HCT116 (cell line): ENCODE measurements around the gene KBTBD13. TPM values are rescaled to one million over a fixed set of nuclear protein-coding genes. Genes with fewer than 3 reads are reported as not detected.

Source experiments
- ATAC-seq: fragments of 200-7000 bp; cut with Tn5 transposase; 2 replicates; pipeline ENCODE4 v1.9.1; 2020; ENCODE audit warnings: mild to moderate bottlenecking, moderate library complexity
- BruUV-seq: library from RNA; stranded (reverse); fragments of 400-500 nt; replicated peaks from 2 replicates; lab custom pipeline; 2021; lab: Mats Ljungman, UMichigan
- CTCF ChIA-PET: fragments of 300-600 bp; sonication (Branson Sonifier 250); formaldehyde crosslinking; loops from one replicate; lab custom pipeline; 2021; ENCODE audit warnings: antibody characterized with exemption; lab: Charles Lee
- POLR2A ChIA-PET: fragments of 300-600, 350-600 bp; sonication (Branson Sonifier 250); formaldehyde crosslinking; loops from one replicate; lab custom pipeline; 2021; ENCODE audit warnings: antibody characterized with exemption; lab: Charles Lee
- RAD21 ChIA-PET, 2 experiments: fragments of 300-600 bp; sonication (Branson Sonifier 250); formaldehyde crosslinking; loops; one replicate each; lab custom pipeline; 2023; ENCODE audit warnings: low total read pairs in 2 of 2; ENCODE audit not compliant: uncharacterized antibody in 2 of 2, unreplicated experiment in 2 of 2, low non-redundant PET in 1 of 2; lab: Charles Lee
- DNase-seq: peaks from one replicate; pipeline ENCODE4 v3.0.0-alpha.2; 2010; ENCODE audit warnings: low read depth, low spot score
- H2AFZ ChIP-seq: fragments of 200-600 bp; shearing (Covaris generic), sonication (generic); 2 replicates; pipeline ENCODE4 v1.6.1; 2017; ENCODE audit warnings: low read depth, mixed run types, mixed read lengths, antibody characterized with exemption, low read length; ENCODE audit not compliant: poor library complexity, severe bottlenecking
- H3K27ac ChIP-seq: 2 replicates; pipeline ENCODE4 v1.5.1; 2012; ENCODE audit warnings: low read depth, low read length
- H3K27me3 ChIP-seq: fragments of 200-600 bp; sonication (generic); 2 replicates; pipeline ENCODE4 v1.6.1; 2016; ENCODE audit warnings: mixed run types, low read length, mixed read lengths; ENCODE audit not compliant: insufficient read depth
- H3K36me3 ChIP-seq, 2 experiments: fragments of 200-500 bp in 1 of 2; fragments of 200-600 bp in 1 of 2; sonication (Bioruptor generic) in 1 of 2; sonication (generic) in 1 of 2; 2 replicates each; pipeline versions ENCODE4 v1.5.1 to v1.6.1; 2014 to 2016; ENCODE audit warnings: low read length in 2 of 2, inconsistent platforms in 1 of 2, mixed read lengths in 1 of 2, mixed run types in 1 of 2; ENCODE audit not compliant: insufficient read depth in 2 of 2, control insufficient read depth in 1 of 2
- H3K4me1 ChIP-seq, 2 experiments: fragments of 200-600 bp in 1 of 2; sonication (generic) in 1 of 2; 2 replicates each; pipeline versions ENCODE4 v1.5.1 to v1.6.1; 2012 to 2017; ENCODE audit warnings: low read length in 2 of 2, inconsistent platforms in 1 of 2, mild to moderate bottlenecking in 1 of 2, mixed read lengths in 1 of 2, mixed run types in 1 of 2, moderate library complexity in 1 of 2; ENCODE audit not compliant: insufficient read depth in 2 of 2, control insufficient read depth in 1 of 2
- H3K4me2 ChIP-seq: fragments of 200-600 bp; sonication (generic); 2 replicates; pipeline ENCODE4 v1.6.1; 2017; ENCODE audit warnings: mixed run types, low read length, mixed read lengths
- H3K4me3 ChIP-seq, 2 experiments: fragments of 200-600 bp in 1 of 2; sonication (generic) in 1 of 2; replicated peaks in 1 of 2; 2 replicates each; pipeline ENCODE4 v1.5.1; 2011 to 2016; ENCODE audit warnings: low read length in 2 of 2, control low read depth in 1 of 2, low read depth in 1 of 2, mild to moderate bottlenecking in 1 of 2, mixed read lengths in 1 of 2, mixed run types in 1 of 2
- H3K79me2 ChIP-seq: fragments of 200-600 bp; sonication (generic); 2 replicates; pipeline ENCODE4 v1.6.1; 2017; ENCODE audit warnings: mild to moderate bottlenecking, mixed run types, low read length, moderate library complexity, mixed read lengths; ENCODE audit not compliant: insufficient read depth
- H3K9ac ChIP-seq: fragments of 200-600 bp; sonication (generic); 2 replicates; pipeline ENCODE4 v1.6.1; 2016; ENCODE audit warnings: low read length, mixed read lengths
- H3K9me2 ChIP-seq: fragments of 200-600 bp; sonication (generic), shearing (Covaris generic); 2 replicates; pipeline ENCODE4 v1.6.1; 2017; ENCODE audit warnings: mixed run types, mild to moderate bottlenecking, moderate library complexity; ENCODE audit not compliant: insufficient read depth
- H3K9me3 ChIP-seq, 2 experiments: fragments of 200-500 bp in 1 of 2; fragments of 200-600 bp in 1 of 2; sonication (Bioruptor generic) in 1 of 2; sonication (generic) in 1 of 2; 2 replicates each; pipeline ENCODE4 v1.6.1; 2014 to 2017; ENCODE audit warnings: low read length in 2 of 2, mixed read lengths in 2 of 2, inconsistent platforms in 1 of 2, low read depth in 1 of 2, mild to moderate bottlenecking in 1 of 2, mixed run types in 1 of 2, moderate library complexity in 1 of 2; ENCODE audit not compliant: control insufficient read depth in 1 of 2, insufficient read depth in 1 of 2
- H4K20me1 ChIP-seq: fragments of 200-600 bp; sonication (generic), shearing (Covaris generic); 2 replicates; pipeline ENCODE4 v1.6.1; 2017; ENCODE audit warnings: mixed run types, mild to moderate bottlenecking, moderate library complexity; ENCODE audit not compliant: insufficient read depth
- CBX3 ChIP-seq: IDR thresholded peaks from 2 replicates; pipeline ENCODE4 v1.6.1; 2012; ENCODE audit warnings: low read depth
- ELF1 ChIP-seq: IDR thresholded peaks from 2 replicates; pipeline ENCODE4 v1.6.1; 2012; ENCODE audit warnings: low read depth, borderline replicate concordance
- EZH2 ChIP-seq: fragments of 200-600 bp; sonication (generic); IDR thresholded peaks from 2 replicates; pipeline ENCODE4 v1.6.1; 2017; ENCODE audit warnings: antibody characterized with exemption, mixed run types
- EZH2phosphoT487 ChIP-seq: fragments of 200-600 bp; IDR thresholded peaks from 2 replicates; pipeline ENCODE4 v1.6.1; 2018; ENCODE audit warnings: antibody characterized with exemption, borderline replicate concordance
- FOSL1 ChIP-seq: IDR thresholded peaks from 2 replicates; pipeline ENCODE4 v1.6.1; 2012; ENCODE audit warnings: low read depth
- JUND ChIP-seq: IDR thresholded peaks from 2 replicates; pipeline ENCODE4 v1.6.1; 2012
- POLR2A ChIP-seq: IDR thresholded peaks from 2 replicates; pipeline ENCODE4 v1.7.0; 2011; ENCODE audit warnings: borderline replicate concordance; ENCODE audit not compliant: insufficient read depth, insufficient read length; ENCODE audit errors: extremely low read depth
- POLR2AphosphoS5 ChIP-seq: IDR thresholded peaks from 2 replicates; pipeline ENCODE4 v1.6.1; 2011; ENCODE audit warnings: mild to moderate bottlenecking, low read depth, low read length, moderate library complexity
- RAD21 ChIP-seq: IDR thresholded peaks from 2 replicates; pipeline ENCODE4 v1.6.1; 2012; ENCODE audit warnings: low read depth, mild to moderate bottlenecking
- SP1 ChIP-seq: IDR thresholded peaks from 2 replicates; pipeline ENCODE4 v1.6.1; 2012; ENCODE audit warnings: low read depth
- SRF ChIP-seq: IDR thresholded peaks from 2 replicates; pipeline ENCODE4 v1.6.1; 2012; ENCODE audit warnings: low read depth
- TCF7L2 ChIP-seq: IDR thresholded peaks from 2 replicates; pipeline ENCODE4 v1.7.0; 2011; ENCODE audit warnings: borderline replicate concordance, inconsistent platforms; ENCODE audit not compliant: insufficient read depth, insufficient read length; ENCODE audit errors: extremely low read depth
- YY1 ChIP-seq: IDR thresholded peaks from 2 replicates; pipeline ENCODE4 v1.6.1; 2011; ENCODE audit warnings: low read length, low read depth, moderate library complexity, mild to moderate bottlenecking; ENCODE audit not compliant: insufficient replicate concordance; ENCODE audit errors: extremely low read depth
- ZFX ChIP-seq: fragments of 450-650 bp; IDR thresholded peaks from 2 replicates; pipeline ENCODE4 v1.6.1; 2017
- ZNF274 ChIP-seq: fragments of 200-500 bp; sonication (Bioruptor generic); IDR thresholded peaks from 2 replicates; pipeline ENCODE4 v1.6.1; 2014; ENCODE audit warnings: mild to moderate bottlenecking, low read depth, low read length, inconsistent platforms
- intact Hi-C: fragments of 100-400 bp; cut with micrococcal nuclease; formaldehyde crosslinking; loops from 2 replicates; pipeline ENCODE4 v1.10.0; 2022
- total RNA-seq: library from RNA; stranded (reverse); gene quantifications from one replicate; pipeline ENCODE4 v1.2.1, GENCODE V29; 2021; ENCODE audit not compliant: unreplicated experiment
- TF ChIP-seq, protein P1 (sequence below), 3 experiments: fragments of 200-600 bp in 1 of 3; sonication (generic) in 1 of 3; IDR thresholded peaks in 2 of 3; conservative IDR thresholded peaks in 1 of 3; 2 replicates each; pipeline ENCODE4 v1.5.1; 2012 to 2017; ENCODE audit warnings: low read depth in 2 of 3, low read length in 2 of 3, antibody characterized with exemption in 1 of 3, borderline replicate concordance in 1 of 3, control low read depth in 1 of 3, mild to moderate bottlenecking in 1 of 3, mixed read lengths in 1 of 3, mixed run types in 1 of 3, moderate library complexity in 1 of 3; ENCODE audit not compliant: insufficient read depth in 1 of 3
- TF ChIP-seq, protein P2 (sequence below): IDR thresholded peaks from 2 replicates; pipeline ENCODE4 v1.6.1; 2012; ENCODE audit warnings: low read depth
- TF ChIP-seq, protein P3 (sequence below): IDR thresholded peaks from 2 replicates; pipeline ENCODE4 v1.6.1; 2011; ENCODE audit warnings: mild to moderate bottlenecking, low read length, moderate library complexity; ENCODE audit not compliant: insufficient replicate concordance; ENCODE audit errors: extremely low read depth
- TF ChIP-seq, protein P4 (sequence below): IDR thresholded peaks from 2 replicates; pipeline ENCODE4 v1.6.1; 2012

Gene KBTBD13
- total RNA-seq, 1 experiment from 2014 or later: not detected

DNA sequence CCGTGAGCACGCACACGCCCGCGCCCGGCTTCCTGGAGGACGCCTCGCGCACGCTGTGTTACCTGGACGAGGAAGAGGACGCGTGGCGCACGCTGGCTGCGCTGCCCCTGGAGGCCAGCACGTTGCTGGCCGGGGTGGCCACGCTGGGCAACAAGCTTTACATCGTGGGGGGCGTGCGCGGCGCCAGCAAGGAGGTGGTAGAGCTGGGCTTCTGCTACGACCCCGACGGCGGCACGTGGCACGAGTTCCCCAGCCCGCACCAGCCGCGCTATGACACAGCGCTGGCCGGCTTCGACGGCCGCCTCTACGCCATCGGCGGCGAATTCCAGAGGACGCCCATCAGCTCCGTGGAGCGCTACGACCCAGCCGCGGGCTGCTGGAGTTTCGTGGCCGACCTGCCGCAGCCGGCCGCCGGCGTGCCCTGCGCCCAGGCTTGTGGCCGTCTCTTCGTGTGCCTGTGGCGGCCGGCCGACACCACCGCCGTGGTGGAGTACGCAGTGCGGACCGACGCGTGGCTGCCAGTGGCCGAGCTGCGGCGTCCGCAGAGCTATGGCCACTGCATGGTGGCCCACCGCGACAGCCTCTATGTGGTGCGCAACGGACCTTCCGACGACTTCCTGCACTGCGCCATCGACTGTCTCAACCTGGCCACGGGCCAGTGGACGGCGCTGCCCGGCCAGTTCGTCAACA lies 890 bp downstream of the KBTBD13 start:
- Histone ChIP-seq H2AFZ (no peak overlapping the region), H4K20me1 (no peaks in the 10 kb centered on the region), H3K4me1 (peaks cover 3 to 13% of the 10 kb centered on the region in 2 experiments; a peak in 2 of 4 replicates), H3K9ac (no peak overlapping the region), H3K79me2 (no peaks in the 10 kb centered on the region), H3K4me3 (no peak overlapping the region), H3K9me2 (no peaks in the 10 kb centered on the region), H3K4me2 (peak overlapping the region; percentile 38), H3K27me3 (no peaks in the 10 kb centered on the region), H3K36me3 (no peaks in the 10 kb centered on the region), H3K9me3 (no peaks in the 10 kb centered on the region), H3K27ac (no peak overlapping the region)
- ATAC-seq (no peak), DNase-seq (no peak)
- TF ChIP-seq ZNF274 (no peak), POLR2A (no peak), TCF7L2 (no peak), SRF (no peak), CBX3 (no peak), POLR2AphosphoS5 (no peak), SP1 (no peak), YY1 (no peak), EZH2phosphoT487 (no peak), ZFX (no peak), RAD21 (no peak), EZH2 (no peak), JUND (no peak), FOSL1 (no peak), ELF1 (no peak)
- TF ChIP-seq, protein P1, sequence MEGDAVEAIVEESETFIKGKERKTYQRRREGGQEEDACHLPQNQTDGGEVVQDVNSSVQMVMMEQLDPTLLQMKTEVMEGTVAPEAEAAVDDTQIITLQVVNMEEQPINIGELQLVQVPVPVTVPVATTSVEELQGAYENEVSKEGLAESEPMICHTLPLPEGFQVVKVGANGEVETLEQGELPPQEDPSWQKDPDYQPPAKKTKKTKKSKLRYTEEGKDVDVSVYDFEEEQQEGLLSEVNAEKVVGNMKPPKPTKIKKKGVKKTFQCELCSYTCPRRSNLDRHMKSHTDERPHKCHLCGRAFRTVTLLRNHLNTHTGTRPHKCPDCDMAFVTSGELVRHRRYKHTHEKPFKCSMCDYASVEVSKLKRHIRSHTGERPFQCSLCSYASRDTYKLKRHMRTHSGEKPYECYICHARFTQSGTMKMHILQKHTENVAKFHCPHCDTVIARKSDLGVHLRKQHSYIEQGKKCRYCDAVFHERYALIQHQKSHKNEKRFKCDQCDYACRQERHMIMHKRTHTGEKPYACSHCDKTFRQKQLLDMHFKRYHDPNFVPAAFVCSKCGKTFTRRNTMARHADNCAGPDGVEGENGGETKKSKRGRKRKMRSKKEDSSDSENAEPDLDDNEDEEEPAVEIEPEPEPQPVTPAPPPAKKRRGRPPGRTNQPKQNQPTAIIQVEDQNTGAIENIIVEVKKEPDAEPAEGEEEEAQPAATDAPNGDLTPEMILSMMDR (IDR thresholded peaks at IDR 0.05 in 2 of 3, conservative IDR thresholded peaks at IDR 0.05 in 1 of 3; ENCODE audit: borderline replicate concordance in 1 of 3, insufficient read depth in 1 of 3, low read depth in 2 of 3, low read length in 2 of 3): no peak
- TF ChIP-seq, protein P2, sequence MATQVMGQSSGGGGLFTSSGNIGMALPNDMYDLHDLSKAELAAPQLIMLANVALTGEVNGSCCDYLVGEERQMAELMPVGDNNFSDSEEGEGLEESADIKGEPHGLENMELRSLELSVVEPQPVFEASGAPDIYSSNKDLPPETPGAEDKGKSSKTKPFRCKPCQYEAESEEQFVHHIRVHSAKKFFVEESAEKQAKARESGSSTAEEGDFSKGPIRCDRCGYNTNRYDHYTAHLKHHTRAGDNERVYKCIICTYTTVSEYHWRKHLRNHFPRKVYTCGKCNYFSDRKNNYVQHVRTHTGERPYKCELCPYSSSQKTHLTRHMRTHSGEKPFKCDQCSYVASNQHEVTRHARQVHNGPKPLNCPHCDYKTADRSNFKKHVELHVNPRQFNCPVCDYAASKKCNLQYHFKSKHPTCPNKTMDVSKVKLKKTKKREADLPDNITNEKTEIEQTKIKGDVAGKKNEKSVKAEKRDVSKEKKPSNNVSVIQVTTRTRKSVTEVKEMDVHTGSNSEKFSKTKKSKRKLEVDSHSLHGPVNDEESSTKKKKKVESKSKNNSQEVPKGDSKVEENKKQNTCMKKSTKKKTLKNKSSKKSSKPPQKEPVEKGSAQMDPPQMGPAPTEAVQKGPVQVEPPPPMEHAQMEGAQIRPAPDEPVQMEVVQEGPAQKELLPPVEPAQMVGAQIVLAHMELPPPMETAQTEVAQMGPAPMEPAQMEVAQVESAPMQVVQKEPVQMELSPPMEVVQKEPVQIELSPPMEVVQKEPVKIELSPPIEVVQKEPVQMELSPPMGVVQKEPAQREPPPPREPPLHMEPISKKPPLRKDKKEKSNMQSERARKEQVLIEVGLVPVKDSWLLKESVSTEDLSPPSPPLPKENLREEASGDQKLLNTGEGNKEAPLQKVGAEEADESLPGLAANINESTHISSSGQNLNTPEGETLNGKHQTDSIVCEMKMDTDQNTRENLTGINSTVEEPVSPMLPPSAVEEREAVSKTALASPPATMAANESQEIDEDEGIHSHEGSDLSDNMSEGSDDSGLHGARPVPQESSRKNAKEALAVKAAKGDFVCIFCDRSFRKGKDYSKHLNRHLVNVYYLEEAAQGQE: no peak
- TF ChIP-seq, protein P3, sequence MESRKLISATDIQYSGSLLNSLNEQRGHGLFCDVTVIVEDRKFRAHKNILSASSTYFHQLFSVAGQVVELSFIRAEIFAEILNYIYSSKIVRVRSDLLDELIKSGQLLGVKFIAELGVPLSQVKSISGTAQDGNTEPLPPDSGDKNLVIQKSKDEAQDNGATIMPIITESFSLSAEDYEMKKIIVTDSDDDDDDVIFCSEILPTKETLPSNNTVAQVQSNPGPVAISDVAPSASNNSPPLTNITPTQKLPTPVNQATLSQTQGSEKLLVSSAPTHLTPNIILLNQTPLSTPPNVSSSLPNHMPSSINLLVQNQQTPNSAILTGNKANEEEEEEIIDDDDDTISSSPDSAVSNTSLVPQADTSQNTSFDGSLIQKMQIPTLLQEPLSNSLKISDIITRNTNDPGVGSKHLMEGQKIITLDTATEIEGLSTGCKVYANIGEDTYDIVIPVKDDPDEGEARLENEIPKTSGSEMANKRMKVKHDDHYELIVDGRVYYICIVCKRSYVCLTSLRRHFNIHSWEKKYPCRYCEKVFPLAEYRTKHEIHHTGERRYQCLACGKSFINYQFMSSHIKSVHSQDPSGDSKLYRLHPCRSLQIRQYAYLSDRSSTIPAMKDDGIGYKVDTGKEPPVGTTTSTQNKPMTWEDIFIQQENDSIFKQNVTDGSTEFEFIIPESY: no peak
- TF ChIP-seq, protein P4, sequence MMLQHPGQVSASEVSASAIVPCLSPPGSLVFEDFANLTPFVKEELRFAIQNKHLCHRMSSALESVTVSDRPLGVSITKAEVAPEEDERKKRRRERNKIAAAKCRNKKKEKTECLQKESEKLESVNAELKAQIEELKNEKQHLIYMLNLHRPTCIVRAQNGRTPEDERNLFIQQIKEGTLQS: no peak
- CTCF ChIA-PET: interaction anchor here (1.5 to 2.1 kb wide), 3 partner anchors 22 to 44 kb away, joined by 7 to 13 read pairs (median 9); no protein-coding TSS in a partner anchor
- POLR2A ChIA-PET: interaction anchor here (1.2 kb wide), 1 partner anchor 10 kb away, joined by 3 read pairs; no protein-coding TSS in a partner anchor
- RAD21 ChIA-PET: no interaction called here
- intact Hi-C loops: no loop called here
- BruUV-seq: no TSS peak
